ENCODE results near the gene SLC25A44.
A peak's percentile ranks its signal among the peaks of the same experiment; 100 is the strongest.
"Not testable (repeated sequence)": the region's sequence is repeated elsewhere in the genome, so short reads cannot be mapped to it uniquely, and the experiment has no call there.

Gene SLC25A44

DNA sequence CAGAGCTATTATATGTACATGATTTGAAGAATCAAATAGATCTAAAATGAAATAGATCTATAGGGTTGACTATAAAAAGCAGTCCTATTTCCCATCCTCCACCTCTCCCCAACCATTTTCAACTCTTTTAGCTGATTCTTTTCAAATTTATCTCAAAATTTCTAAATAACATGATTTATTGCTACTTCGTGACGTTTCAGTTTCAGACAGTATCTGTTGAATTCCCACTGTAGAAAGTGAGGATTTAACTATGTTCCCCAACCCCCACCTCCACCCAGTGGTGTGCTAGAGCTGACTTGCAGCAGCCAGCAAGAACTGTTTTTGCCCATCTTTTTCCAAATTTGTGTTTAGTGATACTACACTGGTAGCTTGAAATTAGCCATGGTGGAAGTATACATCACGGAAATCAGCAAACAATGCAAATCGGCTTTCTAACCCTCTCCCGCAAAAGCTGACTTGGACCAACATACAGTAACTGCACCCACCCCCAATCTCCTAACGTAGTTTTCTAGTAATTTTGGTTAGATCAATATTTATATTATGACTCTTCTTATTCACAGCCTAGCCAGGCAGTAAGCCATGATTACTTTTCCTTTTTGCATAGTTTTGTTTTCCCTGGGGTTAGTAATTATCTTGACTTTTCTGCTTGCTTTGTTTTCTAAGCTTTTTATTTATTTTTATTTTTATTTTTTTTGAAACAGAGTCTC is 29.6 kb upstream of the SLC25A44 start:
- DNase-seq, result no peak

DNA sequence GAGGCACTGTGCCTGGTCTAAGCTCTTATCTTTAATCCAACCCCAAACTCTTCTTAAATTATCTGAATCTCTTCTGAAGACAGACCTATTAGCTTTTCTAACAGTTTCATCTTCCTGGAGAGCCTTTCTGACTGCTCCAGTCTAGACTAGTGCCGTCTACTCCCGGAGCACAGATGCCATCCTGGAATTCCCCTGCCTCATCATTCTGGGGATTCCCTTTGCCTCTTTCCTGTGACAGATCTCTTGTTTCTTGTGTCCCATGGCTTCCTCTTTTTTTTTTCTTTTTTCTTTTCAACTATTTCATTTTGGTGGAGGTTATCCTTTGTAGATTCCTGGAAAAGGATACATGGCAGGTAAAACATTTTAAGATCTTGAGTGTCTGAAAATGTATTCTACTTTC is 28.8 kb upstream of the SLC25A44 start:
- no peak for DNase-seq

DNA sequence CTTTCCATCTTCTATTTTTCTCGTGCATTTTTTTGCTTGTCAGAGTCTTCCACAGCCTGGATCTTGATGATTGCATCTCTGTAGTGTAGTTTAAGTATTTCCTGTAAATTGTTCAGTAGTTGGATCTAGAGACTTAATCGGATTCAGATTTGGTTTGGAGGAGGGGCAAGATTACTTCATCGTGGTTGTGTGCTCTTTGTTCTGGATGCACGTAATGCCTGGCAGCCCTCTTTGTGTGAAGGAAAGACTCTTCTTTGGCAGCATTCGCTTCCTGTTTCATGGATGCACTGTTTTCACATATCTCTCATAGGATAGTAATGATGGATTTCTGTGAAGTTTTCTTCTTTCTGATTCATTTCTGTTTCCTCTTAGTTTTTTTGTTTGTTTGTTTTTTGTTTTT is 26.4 kb upstream of the SLC25A44 start:
- DNase-seq, result no peak

DNA sequence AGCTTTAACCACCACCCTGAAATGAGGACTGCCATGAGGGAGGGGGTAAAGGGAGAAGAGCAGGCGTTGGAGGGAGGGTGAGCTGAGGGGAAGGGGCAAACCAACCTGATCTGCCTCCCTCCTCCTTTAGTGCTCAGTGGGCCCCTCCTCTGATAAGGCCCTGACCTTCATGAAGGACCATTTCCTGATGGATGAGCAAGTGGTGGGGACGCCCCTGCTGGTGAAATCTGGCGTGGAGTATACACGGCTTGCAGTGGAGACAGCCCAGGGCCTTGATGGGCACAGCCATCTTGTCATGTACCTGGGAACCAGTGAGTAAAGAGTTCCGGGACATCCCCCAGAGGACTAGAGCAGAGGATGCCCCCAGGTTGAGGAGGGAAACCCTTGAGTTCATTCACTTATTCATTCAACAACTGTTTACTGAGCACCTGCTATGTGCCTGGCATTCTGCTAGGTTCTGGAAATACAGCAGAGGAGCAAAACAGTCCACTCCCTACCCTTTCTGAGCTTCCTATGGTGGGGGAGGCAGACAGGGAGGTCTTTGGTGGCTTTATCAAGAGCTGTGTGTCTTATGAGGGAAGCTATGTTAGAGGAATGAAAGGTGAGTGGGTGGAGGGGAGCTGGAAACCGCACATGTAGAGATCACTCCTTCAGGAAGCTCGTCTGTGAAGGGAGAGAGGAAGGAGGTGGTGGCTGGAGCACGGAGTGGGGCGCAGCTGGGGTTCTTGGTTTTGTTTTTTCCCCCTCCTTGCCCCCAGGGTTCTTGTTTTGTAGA is 21.0 kb upstream of the SLC25A44 start:
- DNase-seq, result no peak

DNA sequence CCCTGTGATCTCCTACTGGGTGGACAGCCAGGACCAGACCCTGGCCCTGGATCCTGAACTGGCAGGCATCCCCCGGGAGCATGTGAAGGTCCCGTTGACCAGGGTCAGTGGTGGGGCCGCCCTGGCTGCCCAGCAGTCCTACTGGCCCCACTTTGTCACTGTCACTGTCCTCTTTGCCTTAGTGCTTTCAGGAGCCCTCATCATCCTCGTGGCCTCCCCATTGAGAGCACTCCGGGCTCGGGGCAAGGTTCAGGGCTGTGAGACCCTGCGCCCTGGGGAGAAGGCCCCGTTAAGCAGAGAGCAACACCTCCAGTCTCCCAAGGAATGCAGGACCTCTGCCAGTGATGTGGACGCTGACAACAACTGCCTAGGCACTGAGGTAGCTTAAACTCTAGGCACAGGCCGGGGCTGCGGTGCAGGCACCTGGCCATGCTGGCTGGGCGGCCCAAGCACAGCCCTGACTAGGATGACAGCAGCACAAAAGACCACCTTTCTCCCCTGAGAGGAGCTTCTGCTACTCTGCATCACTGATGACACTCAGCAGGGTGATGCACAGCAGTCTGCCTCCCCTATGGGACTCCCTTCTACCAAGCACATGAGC is 17.2 kb upstream of the SLC25A44 start:
- no peak for DNase-seq

DNA sequence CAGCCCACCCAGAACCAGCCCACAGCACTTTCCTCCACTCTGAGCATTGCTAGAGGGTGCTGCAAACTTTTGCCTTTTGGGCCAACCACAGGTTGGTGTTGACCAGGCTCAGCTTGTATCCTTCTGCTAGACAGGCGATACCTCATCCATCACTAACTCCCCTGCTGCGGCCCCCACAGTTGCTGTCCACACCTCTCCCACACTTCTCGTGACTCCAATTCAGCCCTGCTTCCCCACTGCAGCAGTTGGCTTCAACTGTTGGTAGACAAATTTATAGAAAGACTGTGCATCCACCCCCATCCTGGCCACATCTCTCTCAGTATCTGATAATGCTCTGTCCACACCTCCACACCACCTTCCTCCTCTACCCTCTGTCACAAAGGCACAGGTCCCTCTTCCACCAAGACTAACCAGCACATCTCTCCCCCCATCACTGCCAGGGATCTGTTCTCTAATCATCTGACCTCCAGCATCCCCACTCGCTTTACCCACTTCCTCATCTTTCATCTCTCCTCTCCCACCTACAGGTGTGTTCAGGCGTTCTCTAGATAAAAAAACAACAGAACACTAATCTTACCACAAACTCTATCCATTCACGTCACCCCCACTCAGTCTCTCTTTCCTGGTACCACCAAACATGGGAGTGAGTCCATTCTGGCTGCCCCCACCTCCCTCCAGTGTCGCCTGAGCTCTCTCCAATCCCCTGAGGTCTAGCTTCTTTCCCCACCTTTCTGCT is 15.8 kb upstream of the SLC25A44 start:
- no peak for DNase-seq

DNA sequence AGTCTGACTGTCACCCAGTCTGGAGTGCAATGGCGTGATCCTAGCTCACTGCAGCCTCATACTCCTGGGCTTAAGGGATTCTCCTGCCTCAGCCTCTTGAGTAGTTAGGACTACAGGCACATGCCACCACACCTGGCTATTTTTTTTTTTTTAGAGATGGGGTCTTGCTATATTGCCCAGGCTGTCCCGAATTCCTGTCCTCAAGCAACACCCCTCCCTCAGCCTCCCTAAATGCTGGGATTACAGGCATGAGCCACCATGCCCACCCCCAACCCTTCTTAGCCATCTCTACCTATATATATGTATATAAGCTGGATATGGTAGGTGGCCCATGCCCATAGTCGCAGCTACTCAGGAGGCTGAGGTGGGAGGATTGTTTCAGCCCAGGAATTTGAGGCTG is 13.4 kb upstream of the SLC25A44 start:
- DNase-seq, result no peak

DNA sequence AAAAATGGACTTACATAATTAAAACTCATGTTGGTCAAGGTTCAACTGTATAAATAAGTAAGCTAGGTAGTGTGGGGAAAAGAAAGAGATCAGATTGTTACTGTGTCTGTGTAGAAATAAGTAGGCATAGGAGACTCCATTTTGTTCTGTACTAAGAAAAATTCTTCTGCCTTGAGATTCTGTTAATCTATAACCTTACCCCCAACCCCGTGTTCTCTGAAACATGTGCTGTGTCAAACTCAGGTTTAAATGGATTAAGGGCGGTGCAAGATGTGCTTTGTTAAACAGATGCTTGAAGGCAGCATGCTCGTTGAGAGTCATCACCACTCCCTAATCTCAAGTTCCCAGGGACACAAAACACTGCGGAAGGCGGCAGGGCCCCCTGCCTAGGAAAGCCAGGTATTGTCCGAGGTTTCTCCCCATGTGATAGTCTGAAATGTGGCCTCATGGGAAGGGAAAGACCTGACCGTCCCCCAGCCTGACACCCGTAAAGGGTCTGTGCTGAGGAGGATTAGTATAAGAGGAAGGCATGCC is 12.4 kb upstream of the SLC25A44 start:
- DNase-seq, result not testable (repeated sequence)

DNA sequence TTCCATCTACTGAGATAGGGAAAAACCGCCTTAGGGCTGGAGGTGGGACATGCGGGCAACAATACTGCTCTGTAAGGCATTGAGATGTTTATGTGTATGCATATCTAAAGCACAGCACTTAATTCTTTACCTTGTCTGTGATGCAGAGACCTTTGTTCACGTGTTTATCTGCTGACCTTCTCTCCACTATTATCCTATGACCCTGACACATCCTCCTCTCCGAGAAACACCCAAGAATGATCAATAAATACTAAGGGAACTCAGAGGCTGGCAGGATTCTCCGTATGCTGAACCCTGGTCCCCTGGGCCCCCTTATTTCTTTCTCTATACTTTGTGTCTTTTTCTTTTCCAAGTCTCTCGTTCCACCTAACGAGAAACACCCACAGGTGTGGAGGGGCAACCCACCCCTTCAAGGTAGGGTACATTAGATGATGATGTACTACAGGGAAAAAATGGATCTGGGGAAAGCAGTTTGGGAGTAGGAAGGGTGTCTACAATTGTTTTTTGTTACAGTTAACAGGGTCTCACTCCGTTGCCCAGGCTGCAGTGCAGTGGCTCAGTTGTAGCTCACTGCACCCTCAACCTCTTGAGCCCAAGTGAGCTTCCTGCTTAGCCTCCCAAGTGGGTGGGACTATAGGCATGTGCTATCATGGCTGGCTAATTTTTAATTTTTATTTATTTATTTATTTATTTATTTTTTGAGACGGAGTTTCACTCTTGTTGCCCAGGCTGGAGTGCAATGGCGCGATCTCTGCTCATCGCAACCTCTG is 11.7 kb upstream of the SLC25A44 start:
- DNase-seq, result not testable (repeated sequence)

DNA sequence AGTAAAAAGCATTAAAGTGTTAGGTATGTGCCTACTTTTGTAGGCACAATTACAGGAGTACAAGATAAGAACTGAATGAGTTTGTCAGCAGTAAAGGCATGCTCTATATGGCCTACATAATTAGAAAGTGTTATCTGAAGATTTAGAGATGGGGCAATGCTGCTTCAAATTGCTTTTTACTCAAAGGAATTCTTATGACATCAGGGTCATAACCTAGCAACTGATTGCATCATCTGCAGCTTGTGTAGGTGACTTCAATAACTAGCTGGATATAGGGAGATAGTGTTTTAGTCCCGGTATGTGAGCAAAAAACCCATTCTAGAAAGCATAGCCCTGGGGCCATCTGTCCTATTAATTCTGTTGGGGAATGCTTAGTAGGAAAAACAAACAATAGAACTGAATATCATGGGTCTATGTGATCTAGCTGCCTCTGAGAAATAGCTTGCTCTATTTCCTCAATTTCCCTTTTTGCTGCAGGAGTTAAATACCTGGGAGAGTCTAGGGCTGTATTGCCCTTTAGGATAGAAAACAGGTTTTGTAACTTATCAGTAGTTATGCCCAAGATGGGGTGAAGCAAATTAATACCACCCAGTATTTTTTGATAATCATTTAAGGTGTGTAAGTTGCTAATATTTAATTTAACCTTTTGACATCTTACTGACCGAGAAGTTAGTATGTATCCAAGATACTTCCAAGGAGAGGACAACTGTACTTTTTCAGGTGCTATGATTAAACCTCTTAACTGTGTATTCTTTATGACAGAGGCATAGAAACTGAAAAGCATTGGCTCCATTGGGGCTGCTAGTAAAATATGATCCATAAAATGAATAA is 7.3 kb upstream of the SLC25A44 start:
- DNase-seq, result not testable (repeated sequence)

DNA sequence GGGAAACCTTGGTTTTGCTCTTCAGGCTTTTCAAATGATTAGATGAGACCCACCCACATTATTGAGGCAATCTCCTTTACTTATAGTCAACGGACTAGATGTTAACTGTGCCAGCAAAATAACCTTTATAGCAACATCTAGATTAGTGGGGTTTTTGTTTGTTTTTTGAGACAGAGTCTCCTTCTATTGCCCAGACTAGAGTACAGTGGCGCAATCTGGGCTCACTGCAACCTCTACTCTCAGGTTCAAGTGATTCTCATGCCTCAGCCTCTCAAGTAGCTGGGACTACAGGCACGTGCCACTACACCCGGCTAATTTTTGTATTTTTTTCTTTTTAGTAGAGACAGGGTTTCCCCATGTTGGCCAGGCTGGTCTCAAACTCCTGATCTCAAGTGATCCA is 3.6 kb upstream of the SLC25A44 start:
- DNase-seq, result not testable (repeated sequence)

DNA sequence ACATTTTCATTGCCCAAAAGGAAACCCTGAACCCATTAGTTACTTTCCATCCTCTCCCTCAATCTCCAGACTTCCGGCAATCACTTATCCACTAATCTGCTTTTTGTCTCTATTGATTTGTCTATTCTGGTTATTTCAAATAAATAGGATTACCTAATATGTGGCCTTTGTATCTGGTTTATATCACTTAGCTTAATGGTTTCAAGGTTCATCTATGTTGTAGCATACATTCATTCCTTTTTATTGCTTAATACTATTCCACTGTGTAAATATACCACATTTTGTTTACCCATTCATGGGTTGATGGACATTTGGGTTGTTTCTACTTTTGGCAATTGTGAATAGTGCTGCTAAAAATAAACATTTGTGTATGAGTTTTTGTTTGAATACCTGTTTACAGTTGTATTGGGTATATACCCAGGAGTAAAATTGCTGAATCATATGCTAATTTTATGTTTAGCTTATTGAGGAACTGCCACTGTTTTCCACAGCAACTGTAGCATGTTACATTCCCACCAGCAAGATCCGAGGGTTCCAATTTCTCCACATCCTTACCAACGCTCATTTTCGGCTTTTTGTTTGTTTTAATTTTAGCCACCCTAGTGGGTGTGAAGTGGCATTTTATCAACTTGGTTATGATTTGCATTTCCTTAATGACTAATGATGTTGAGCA is 2.5 kb upstream of the SLC25A44 start:
- DNase-seq, result no peak

DNA sequence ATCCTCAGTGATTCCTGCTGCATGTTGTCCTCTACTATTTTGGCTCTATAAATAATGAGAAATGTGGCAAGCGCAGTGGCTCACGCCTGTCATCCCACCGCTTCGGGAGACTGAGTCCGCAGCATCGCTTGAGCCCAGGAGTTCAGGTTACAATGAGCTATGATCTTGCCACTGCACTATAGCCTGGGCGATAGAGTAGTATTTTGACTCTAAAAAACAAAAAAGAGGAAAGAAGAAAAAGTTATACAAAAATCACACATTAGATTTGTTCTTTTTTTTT is 756 bp upstream of the SLC25A44 start:
- no peak for DNase-seq

DNA sequence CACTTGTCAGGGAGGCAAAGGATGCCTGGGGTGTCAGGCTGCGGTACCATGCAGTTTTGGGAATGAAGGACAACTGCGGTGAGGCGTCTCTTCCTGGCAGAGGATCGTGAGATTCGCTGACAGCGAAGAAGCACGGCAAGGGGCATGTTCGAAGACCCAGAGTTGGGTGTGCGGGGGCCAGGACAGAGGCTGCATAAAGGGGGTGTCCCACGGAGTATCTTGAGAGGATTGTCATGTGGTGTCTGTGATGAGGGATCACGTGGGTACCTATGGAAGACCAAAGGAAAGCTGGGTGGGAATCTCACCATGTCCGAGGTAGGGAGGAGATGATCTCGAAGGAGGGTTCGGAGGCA is 372 bp downstream of the SLC25A44 start:
- no peak for DNase-seq

DNA sequence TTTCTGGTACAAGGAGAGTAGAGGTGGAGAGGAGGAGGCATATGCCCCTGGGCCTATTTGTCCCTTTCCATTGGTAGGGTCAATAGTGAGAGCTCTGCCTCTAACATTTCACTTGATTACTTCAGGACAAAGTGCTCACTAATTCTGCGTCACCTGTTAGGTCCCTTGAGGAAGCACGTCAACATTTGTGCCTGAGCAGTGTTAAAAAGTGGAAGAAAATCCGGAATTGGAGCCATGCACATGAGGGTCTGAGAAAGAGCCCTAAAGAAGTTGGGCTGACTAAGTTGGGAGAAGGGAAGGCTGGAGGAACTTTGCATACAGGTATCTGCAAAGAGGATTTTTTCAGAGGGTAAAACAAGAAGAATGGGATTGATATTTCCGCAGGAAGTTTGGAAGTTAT is 1.9 kb downstream of the SLC25A44 start:
- DNase-seq, result no peak

DNA sequence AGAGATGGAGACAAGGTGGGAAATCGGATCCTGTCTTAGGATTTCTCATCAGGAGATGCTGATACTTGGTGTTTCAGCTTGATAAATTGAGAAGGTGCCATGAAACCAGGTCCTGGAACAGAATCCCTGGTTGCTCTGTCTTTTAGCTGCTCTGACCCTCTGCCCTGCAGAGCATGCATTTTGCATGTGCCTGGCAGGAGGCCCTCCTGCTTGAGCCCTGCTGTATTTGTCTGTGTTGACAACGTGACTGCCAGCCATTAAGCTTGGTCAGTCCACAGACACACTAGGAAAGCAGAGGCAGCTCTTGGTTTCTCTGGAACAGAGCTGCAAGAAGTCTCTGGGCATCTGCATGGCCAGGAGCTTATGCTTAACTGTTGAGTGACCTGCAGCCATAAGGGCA is 2.5 kb downstream of the SLC25A44 start:
- DNase-seq, result no peak

DNA sequence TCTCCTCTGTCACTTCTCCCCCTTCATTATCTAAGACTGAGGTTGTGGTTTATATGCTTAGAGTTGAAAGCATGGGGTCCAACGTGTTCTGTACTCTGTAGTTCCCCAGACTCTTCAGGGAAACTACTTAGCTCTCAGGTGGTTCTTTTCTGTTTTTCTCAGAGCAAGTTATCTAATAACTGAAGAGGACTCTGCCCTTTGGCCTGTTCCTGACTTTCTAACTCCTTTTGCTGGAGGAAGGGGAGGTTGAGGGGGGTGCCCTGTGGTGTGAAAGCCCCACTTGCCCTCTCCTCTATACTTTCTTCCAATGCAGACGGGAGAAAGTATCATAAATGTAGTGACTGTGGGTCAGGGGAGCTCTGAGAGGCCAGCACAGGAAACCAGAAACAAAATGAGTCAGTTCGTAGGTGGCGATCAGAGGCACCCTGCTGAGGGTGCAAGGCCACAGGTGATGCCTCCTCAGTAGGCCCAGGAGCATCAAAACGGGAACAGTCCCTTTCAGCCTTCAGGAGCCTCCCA is 5.0 kb downstream of the SLC25A44 start:
- DNase-seq, result peak; percentile 25

DNA sequence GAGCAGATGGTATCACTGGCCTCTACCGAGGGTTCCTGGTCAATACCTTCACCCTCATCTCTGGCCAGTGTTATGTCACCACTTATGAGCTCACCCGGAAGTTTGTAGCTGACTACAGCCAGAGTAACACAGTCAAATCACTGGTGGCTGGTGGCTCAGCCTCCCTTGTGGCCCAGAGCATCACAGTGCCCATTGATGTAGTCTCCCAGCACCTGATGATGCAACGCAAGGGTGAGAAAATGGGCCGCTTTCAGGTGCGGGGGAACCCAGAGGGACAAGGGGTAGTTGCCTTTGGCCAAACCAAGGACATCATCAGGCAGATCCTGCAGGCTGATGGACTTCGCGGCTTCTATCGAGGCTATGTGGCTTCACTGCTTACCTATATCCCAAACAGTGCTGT is 6.1 kb downstream of the SLC25A44 start:
- DNase-seq, result no peak

DNA sequence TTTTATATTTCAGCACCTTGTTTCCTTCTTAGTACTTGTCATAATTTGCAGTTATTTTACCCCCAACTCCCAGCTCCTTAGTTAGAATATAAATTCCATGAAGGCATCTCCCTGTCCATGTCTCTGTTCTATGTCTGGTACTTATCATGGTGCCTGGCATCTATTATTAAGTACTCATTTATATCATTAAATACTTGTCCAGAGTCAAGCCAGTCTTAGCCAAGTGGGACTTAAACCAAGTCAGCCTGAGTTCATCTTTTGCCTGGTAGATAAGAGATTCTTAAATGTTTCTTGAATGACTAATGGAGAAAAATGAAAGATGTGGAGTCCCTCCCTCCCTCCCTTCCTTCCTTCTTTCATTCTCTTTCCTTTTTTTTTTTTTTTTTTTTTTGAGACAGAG is 9.4 kb downstream of the SLC25A44 start:
- DNase-seq, result no peak

DNA sequence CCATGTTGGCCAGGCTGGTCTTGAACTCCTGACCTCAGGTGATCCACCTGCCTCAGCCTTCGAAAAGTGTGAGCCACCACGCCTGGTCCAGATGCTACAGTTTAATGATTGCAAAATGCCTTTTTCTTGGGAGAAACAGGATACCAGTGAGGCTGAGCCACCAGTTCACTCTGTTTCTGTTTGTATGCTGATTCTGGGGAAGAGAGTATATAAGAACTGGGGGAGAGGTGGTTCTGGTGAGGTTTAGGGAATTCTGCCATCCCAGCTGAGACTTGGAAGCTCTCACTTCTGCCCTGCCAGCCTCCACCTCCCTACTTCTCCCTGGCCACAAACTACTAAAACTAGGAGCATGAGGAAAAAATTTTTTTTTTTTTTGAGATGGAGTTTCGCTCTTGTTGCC is 10.8 kb downstream of the SLC25A44 start:
- no peak for DNase-seq

DNA sequence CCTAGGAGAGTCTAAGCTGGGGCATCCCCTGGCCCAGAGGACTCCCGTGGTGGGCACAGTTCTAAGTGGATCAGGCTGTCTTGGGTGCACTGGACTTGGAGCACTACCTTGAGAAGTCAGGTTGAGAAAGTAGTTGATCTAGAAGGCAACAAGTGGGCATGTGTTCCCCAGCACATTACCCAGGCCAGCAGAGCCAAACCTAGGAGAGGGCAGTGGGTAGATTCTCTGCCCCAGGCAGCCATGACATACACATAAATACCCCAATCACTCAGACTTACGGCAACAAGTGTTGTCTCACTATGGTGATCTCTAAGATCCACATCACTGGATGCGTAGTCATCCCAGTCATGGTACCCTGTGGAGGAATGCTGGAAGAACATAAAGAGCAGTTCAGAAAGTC is 17.3 kb downstream of the SLC25A44 start:
- DNase-seq, result no peak
